GM12872 (cell line): ENCODE data around the gene CADM1.

Experiments
- TF ChIP-seq, protein P1 (sequence below): IDR thresholded peaks from 3 replicates; pipeline ENCODE4 v1.5.1; 2011; ENCODE audit warnings: low read depth, mild to moderate bottlenecking, low read length, moderate library complexity; ENCODE audit not compliant: insufficient read depth

CADM1 gene

GRCh38 chr11:115134926-115135325, 369.3 kb downstream of the CADM1 start:
- TF ChIP-seq, protein P1, sequence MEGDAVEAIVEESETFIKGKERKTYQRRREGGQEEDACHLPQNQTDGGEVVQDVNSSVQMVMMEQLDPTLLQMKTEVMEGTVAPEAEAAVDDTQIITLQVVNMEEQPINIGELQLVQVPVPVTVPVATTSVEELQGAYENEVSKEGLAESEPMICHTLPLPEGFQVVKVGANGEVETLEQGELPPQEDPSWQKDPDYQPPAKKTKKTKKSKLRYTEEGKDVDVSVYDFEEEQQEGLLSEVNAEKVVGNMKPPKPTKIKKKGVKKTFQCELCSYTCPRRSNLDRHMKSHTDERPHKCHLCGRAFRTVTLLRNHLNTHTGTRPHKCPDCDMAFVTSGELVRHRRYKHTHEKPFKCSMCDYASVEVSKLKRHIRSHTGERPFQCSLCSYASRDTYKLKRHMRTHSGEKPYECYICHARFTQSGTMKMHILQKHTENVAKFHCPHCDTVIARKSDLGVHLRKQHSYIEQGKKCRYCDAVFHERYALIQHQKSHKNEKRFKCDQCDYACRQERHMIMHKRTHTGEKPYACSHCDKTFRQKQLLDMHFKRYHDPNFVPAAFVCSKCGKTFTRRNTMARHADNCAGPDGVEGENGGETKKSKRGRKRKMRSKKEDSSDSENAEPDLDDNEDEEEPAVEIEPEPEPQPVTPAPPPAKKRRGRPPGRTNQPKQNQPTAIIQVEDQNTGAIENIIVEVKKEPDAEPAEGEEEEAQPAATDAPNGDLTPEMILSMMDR: no peak

DNA sequence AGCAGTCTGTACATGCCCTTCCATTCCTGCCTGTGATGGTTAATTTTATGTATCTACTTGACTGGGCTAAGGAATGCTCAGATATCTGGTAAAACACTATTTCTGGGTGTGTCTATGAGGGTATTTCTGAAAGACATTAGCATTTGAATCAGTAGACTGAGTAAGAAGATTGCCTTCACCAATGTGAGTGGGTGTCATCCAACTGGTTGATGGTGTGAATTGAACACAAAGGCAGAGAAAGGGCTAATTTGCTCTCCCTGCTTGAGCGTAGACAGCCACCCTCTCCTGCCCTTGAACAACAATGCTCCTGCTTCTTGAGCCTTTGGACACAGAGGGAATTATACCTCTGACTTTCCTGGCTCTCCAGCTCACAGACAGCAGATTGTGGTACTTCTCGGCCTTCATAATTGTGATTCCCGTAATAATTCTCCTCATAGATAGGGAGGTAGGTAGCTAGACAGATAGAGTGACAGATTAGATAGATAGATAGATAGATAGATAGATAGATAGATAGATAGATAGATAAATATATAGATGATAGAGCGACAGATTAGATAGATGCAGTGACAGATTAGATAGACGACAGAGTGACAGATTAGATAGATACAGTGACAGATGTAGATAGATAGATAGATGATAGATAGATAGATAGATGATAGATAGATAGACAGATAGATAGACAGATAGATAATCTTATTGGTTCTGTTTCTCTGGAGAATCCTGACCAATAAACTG, 370.6 kb downstream of the CADM1 start:
- TF ChIP-seq, protein P1: no peak

DNA sequence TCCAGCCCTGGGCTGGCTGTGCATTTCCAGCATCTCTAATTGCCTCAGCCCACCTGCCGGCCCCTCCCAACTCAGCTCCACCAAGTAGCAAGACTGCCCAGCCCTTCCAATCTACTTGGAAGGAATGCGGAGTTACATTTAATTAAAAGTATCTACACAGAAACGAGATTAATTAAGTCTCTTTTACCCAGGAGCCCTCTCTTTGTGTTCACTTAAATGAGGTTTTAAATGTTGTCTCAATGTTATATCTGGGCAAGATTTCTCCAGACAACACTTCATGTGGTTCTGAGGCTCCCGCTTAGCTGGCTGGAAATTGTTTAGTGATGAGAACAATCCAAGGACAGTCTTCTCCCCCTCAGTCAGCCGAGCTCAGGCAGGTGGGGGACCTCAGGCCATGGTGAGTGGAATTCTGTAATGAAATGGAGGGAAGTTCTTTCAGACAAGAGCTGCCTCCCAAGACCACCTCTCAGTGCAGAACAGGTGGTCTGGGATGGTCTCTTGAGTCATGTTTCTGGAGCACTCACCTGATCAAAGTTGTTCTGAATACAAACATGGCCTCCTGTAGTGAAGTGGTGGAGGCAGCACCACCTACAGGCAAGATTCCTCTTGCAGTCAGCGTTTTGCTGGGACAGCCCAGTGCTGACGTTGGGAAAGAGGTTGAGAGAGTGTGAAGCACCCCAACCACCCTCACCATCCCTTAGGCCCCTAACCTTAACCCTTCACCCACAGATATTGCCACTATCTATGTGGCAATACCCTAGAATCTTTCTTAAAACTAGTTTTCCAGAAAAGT, 371.6 kb downstream of the CADM1 start:
- TF ChIP-seq, protein P1: peak; percentile 76

DNA sequence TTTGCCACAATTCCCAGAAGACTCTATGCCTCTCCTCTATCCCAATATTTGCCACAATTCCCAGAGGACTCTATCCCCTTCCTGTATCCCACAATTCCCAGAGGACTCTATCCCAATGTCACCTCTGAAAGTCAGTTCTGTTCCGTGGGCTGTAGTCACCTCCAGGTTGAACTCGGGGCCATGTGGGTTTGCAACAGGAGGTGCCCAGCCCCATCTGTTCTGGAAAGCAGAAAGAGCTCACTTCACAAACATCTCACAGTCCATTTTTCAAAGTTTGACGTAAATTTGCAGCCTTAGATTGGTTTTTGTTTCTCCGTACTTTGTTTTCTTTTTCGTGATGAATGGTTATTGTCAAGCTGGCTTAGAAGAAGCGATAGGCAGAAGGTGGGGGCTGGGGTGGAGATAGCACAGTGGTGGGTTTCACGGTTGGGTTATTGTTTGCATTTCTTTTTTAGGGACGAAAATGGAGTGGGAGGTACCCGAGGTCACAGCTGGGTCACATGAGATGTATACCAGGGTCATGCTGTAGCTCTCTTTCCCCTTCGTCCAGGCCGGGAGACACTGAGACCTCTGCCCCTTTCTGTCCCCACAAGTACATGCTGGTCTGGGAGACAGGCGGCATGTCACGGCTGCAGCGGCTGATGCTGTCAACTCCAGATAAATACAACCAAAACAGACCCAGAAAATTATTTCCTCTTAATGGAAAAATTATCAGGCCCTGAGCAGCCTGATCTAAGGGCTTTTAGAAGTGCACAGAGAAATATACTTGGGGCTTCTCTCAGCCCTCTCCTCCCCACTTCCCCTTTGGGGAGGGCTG, 374.5 kb downstream of the CADM1 start:
- TF ChIP-seq, protein P1: no peak

GRCh38 chr11:115128226-115128625, 376.0 kb downstream of the CADM1 start:
- TF ChIP-seq, protein P1: no peak

- TF ChIP-seq, protein P1: no peak
Observed at GRCh38 chr11:115127790-115128189, 376.4 kb downstream of the CADM1 start.
